Neural cell (in vitro differentiated cells): Measurements from ENCODE around the gene CSF2RB.
"Not testable (repeated sequence)": the region's sequence is repeated elsewhere in the genome, so short reads cannot be mapped to it uniquely, and the experiment has no call there.

Experiments used
- RAD21 ChIP-seq: fragments of 450-650 bp; conservative IDR thresholded peaks from 2 replicates; pipeline ENCODE4 v1.6.1; 2014; ENCODE audit warnings: antibody characterized with exemption, mild to moderate bottlenecking, moderate library complexity
- TF ChIP-seq, protein P1 (sequence below): IDR thresholded peaks from 2 replicates; pipeline ENCODE4 v1.6.1; 2012; ENCODE audit warnings: borderline replicate concordance
- TF ChIP-seq, protein P2 (sequence below): fragments of 450-650 bp; IDR thresholded peaks from 2 replicates; pipeline ENCODE4 v1.5.1; 2014; ENCODE audit warnings: antibody characterized with exemption, mild to moderate bottlenecking, moderate library complexity; ENCODE audit not compliant: poor library complexity, severe bottlenecking

GRCh38 chr22:36989012-36989411 is 75.6 kb downstream of the CSF2RB start:
- TF ChIP-seq, protein P1, sequence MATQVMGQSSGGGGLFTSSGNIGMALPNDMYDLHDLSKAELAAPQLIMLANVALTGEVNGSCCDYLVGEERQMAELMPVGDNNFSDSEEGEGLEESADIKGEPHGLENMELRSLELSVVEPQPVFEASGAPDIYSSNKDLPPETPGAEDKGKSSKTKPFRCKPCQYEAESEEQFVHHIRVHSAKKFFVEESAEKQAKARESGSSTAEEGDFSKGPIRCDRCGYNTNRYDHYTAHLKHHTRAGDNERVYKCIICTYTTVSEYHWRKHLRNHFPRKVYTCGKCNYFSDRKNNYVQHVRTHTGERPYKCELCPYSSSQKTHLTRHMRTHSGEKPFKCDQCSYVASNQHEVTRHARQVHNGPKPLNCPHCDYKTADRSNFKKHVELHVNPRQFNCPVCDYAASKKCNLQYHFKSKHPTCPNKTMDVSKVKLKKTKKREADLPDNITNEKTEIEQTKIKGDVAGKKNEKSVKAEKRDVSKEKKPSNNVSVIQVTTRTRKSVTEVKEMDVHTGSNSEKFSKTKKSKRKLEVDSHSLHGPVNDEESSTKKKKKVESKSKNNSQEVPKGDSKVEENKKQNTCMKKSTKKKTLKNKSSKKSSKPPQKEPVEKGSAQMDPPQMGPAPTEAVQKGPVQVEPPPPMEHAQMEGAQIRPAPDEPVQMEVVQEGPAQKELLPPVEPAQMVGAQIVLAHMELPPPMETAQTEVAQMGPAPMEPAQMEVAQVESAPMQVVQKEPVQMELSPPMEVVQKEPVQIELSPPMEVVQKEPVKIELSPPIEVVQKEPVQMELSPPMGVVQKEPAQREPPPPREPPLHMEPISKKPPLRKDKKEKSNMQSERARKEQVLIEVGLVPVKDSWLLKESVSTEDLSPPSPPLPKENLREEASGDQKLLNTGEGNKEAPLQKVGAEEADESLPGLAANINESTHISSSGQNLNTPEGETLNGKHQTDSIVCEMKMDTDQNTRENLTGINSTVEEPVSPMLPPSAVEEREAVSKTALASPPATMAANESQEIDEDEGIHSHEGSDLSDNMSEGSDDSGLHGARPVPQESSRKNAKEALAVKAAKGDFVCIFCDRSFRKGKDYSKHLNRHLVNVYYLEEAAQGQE = not testable (repeated sequence)
- TF ChIP-seq, protein P2, sequence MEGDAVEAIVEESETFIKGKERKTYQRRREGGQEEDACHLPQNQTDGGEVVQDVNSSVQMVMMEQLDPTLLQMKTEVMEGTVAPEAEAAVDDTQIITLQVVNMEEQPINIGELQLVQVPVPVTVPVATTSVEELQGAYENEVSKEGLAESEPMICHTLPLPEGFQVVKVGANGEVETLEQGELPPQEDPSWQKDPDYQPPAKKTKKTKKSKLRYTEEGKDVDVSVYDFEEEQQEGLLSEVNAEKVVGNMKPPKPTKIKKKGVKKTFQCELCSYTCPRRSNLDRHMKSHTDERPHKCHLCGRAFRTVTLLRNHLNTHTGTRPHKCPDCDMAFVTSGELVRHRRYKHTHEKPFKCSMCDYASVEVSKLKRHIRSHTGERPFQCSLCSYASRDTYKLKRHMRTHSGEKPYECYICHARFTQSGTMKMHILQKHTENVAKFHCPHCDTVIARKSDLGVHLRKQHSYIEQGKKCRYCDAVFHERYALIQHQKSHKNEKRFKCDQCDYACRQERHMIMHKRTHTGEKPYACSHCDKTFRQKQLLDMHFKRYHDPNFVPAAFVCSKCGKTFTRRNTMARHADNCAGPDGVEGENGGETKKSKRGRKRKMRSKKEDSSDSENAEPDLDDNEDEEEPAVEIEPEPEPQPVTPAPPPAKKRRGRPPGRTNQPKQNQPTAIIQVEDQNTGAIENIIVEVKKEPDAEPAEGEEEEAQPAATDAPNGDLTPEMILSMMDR = not testable (repeated sequence)
- TF ChIP-seq RAD21 = not testable (repeated sequence)
